ENCODE data around the gene MYL6B.

- TF ChIP-seq YY1 (IDR thresholded peaks at IDR 0.05; ENCODE audit: insufficient read depth, insufficient read length) (no peak), ZNF274 (IDR thresholded peaks at IDR 0.05; ENCODE audit: low read depth, low read length) (no peak)
These were observed 22.4 kb upstream of the MYL6B start for GRCh38 chr12:56129942-56130495.

Measured in NT2/D1 (cell line).